Thymus (tissue), 11 donors: ENCODE measurements around the gene NEK2. TPM values are rescaled to one million over a fixed set of nuclear protein-coding genes. Genes with fewer than 3 reads are reported as not detected.

Experiments
- DNase-seq, 9 donors: peaks; one replicate each; pipeline ENCODE4 v3.0.0-alpha.2; 2013; ENCODE audit warnings: low spot score in 9 of 9, low read depth in 6 of 9, missing footprints in 1 of 9
- H3K27ac ChIP-seq, 2 donors: one replicate each; pipeline ENCODE4 v1.5.1; 2013; ENCODE audit warnings: control low read depth in 1 of 2, low read depth in 1 of 2, low read length in 1 of 2, mild to moderate bottlenecking in 1 of 2, moderate library complexity in 1 of 2
- H3K27me3 ChIP-seq, 2 donors: one replicate each; pipeline ENCODE4 v1.5.1; 2013; ENCODE audit warnings: low read length in 1 of 2; ENCODE audit not compliant: control insufficient read depth in 2 of 2, insufficient read depth in 1 of 2
- H3K36me3 ChIP-seq, 2 donors: one replicate each; pipeline ENCODE4 v1.5.1; 2013; ENCODE audit warnings: low read length in 1 of 2, mild to moderate bottlenecking in 1 of 2, moderate library complexity in 1 of 2; ENCODE audit not compliant: control insufficient read depth in 2 of 2, insufficient read depth in 2 of 2
- H3K4me1 ChIP-seq, 2 donors: one replicate each; pipeline ENCODE4 v1.5.1; 2013; ENCODE audit warnings: low read length in 2 of 2; ENCODE audit not compliant: control insufficient read depth in 2 of 2, insufficient read depth in 2 of 2
- H3K4me3 ChIP-seq, 2 donors: one replicate each; pipeline ENCODE4 v1.5.1; 2013; ENCODE audit warnings: low read length in 2 of 2, control low read depth in 1 of 2, mild to moderate bottlenecking in 1 of 2
- H3K9me3 ChIP-seq, 2 donors: one replicate each; pipeline ENCODE4 v1.5.1; 2013; ENCODE audit warnings: low read length in 1 of 2, mild to moderate bottlenecking in 1 of 2; ENCODE audit not compliant: control insufficient read depth in 2 of 2, insufficient read depth in 1 of 2
- WGBS: extraction: QIAGEN DNeasy Blood & Tissue Kit; methylation state at CpG from one replicate; pipeline ENCODE4 v1.1.7; 2013; 5-methylcytosine and 5-hydroxymethylcytosine counted together
- polyA plus RNA-seq: library from polyadenylated mRNA; stranded (reverse); fragments of 200-250 nt; gene quantifications from one replicate; pipeline ENCODE4 v1.2.3, GENCODE V29; 2013
- total RNA-seq: library from RNA; stranded (reverse); fragments of 120-200 nt; gene quantifications from one replicate; pipeline ENCODE4 v1.2.4, GENCODE V29; 2013
- donor health status: healthy.

The NEK2 gene
- total and polyA plus RNA-seq, 2 donors = 4.0 to 31.1 TPM

- no peaks in the 10 kb centered on the region for H3K27me3 ChIP-seq
- no peaks in the 10 kb centered on the region for H3K9me3 ChIP-seq
- WGBS = 96% methylated on average over 4 of the region's 4 CpGs
These were observed 18.7 kb downstream of the NEK2 start for GRCh38 chr1:211656728-211657127.

GRCh38 chr1:211654838-211655787 is 20.3 kb downstream of the NEK2 start:
- peak; percentile 46 to 86 (median 66) for DNase-seq
- no peak overlapping the region for H3K27ac ChIP-seq
- peaks cover 0 to 4% of the 10 kb centered on the region in 2 donors for H3K4me1 ChIP-seq
- no peaks in the 10 kb centered on the region for H3K27me3 ChIP-seq
- 56% methylated on average over 27 of the region's 27 CpGs for WGBS
- no peaks in the 10 kb centered on the region for H3K36me3 ChIP-seq
- no peak overlapping the region for H3K4me3 ChIP-seq
- no peaks in the 10 kb centered on the region for H3K9me3 ChIP-seq

More at GRCh38 chr1:211656728-211657127, 18.7 kb downstream of the NEK2 start:
- H3K27ac ChIP-seq = no peak overlapping the region
- H3K4me3 ChIP-seq = no peak overlapping the region
- peaks cover 0 to 4% of the 10 kb centered on the region in 2 donors for H3K4me1 ChIP-seq
- no peak for DNase-seq
- peaks cover 3 to 4% of the 10 kb centered on the region in 2 donors for H3K36me3 ChIP-seq

GRCh38 chr1:211653959-211654496 is 21.4 kb downstream of the NEK2 start:
- no peak for DNase-seq

GRCh38 chr1:211653293-211653692 is 22.1 kb downstream of the NEK2 start:
- Histone ChIP-seq H3K9me3 (no peaks in the 10 kb centered on the region), H3K36me3 (no peaks in the 10 kb centered on the region), H3K27me3 (no peaks in the 10 kb centered on the region), H3K27ac (no peak overlapping the region), H3K4me3 (no peak overlapping the region), H3K4me1 (peaks cover 0 to 4% of the 10 kb centered on the region in 2 donors)
- 97% methylated on average over 4 of the region's 4 CpGs for WGBS
- no peak for DNase-seq

More at GRCh38 chr1:211653959-211654496, 21.4 kb downstream of the NEK2 start:
- Histone ChIP-seq H3K27me3 (no peaks in the 10 kb centered on the region), H3K9me3 (no peaks in the 10 kb centered on the region), H3K36me3 (no peaks in the 10 kb centered on the region), H3K4me3 (no peak overlapping the region), H3K27ac (no peak overlapping the region), H3K4me1 (peaks cover 0 to 4% of the 10 kb centered on the region in 2 donors)
- 81% methylated on average over 9 of the region's 9 CpGs for WGBS

GRCh38 chr1:211652371-211652770 is 23.1 kb downstream of the NEK2 start:
- no peak overlapping the region for H3K4me3 ChIP-seq
- no peak for DNase-seq
- H3K4me1 ChIP-seq = peaks cover 0 to 4% of the 10 kb centered on the region in 2 donors
- 96% methylated on average over 6 of the region's 6 CpGs for WGBS
- no peaks in the 10 kb centered on the region for H3K9me3 ChIP-seq
- H3K36me3 ChIP-seq = no peaks in the 10 kb centered on the region
- H3K27ac ChIP-seq = no peak overlapping the region
- H3K27me3 ChIP-seq = no peaks in the 10 kb centered on the region

GRCh38 chr1:211650904-211651303 is 24.5 kb downstream of the NEK2 start:
- DNase-seq = no peak
- Histone ChIP-seq H3K9me3 (no peaks in the 10 kb centered on the region), H3K4me1 (peaks cover 0 to 4% of the 10 kb centered on the region in 2 donors), H3K36me3 (no peaks in the 10 kb centered on the region), H3K27me3 (no peaks in the 10 kb centered on the region), H3K4me3 (no peak overlapping the region), H3K27ac (no peak overlapping the region)
- WGBS = 94% methylated on average over 7 of the region's 7 CpGs

- Histone ChIP-seq H3K27me3 (no peaks in the 10 kb centered on the region), H3K9me3 (no peaks in the 10 kb centered on the region), H3K36me3 (no peaks in the 10 kb centered on the region), H3K4me3 (no peak overlapping the region), H3K27ac (no peak overlapping the region), H3K4me1 (no peaks in the 10 kb centered on the region)
- 70% methylated on average over 9 of the region's 9 CpGs for whole genome bisulfite sequencing
- DNase-seq = peak in 1 of 9 donors; percentile 19
These were observed 26.2 kb downstream of the NEK2 start for GRCh38 chr1:211648980-211649934.

GRCh38 chr1:211648336-211648735 is 27.1 kb downstream of the NEK2 start:
- no peaks in the 10 kb centered on the region for H3K9me3 ChIP-seq
- H3K27ac ChIP-seq = no peak overlapping the region
- peaks cover 2 to 7% of the 10 kb centered on the region in 2 donors for H3K4me1 ChIP-seq
- WGBS = 89% methylated on average over 3 of the region's 3 CpGs
- H3K36me3 ChIP-seq = no peaks in the 10 kb centered on the region
- DNase-seq = no peak
- H3K4me3 ChIP-seq = no peak overlapping the region
- H3K27me3 ChIP-seq = no peaks in the 10 kb centered on the region
